ENCODE measurements around the gene UGCG.
A peak's percentile ranks its signal among the peaks of the same experiment; 100 is the strongest.
"Not testable (repeated sequence)": the region's sequence is repeated elsewhere in the genome, so short reads cannot be mapped to it uniquely, and the experiment has no call there.

Gene UGCG

DNA sequence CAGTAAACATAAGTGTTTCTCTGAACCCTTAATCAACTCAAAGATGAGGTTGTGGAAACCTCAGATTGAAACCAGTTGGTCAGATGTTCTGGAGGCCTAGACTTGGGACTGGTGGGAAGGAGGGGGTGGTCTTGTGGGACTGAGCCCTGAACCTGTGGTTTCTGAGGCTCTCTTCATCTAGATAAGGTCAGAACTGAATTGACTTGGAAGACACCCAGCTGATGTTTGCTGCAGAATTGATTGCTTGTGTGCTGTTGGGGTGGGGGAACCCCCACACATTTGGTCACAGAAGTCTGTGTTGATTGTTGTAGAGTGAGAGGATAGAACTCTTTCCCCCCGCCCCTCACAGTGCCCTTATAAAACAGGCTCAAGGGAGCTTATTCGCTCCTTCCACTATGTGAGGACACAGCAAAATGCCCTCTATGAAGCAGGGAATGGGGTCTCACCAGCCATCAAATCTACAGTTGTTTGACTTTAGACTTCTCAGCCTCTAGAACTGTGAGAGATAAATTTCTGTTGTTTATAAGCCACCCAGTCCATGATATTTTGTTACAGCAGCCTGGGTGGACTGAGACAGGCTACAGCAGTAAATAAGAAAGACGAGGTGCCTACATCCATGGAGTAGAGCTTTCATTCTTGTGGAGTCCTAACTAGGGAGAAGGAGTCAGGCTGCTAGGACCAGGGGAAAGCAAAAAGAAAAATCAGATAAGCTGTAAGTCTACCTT, 25.7 kb upstream of the UGCG start:
- H3K27me3 Mint-ChIP-seq (ENCODE audit: low read depth): peaks cover 3% of the 10 kb centered on the region
- TF ChIP-seq, protein P1, sequence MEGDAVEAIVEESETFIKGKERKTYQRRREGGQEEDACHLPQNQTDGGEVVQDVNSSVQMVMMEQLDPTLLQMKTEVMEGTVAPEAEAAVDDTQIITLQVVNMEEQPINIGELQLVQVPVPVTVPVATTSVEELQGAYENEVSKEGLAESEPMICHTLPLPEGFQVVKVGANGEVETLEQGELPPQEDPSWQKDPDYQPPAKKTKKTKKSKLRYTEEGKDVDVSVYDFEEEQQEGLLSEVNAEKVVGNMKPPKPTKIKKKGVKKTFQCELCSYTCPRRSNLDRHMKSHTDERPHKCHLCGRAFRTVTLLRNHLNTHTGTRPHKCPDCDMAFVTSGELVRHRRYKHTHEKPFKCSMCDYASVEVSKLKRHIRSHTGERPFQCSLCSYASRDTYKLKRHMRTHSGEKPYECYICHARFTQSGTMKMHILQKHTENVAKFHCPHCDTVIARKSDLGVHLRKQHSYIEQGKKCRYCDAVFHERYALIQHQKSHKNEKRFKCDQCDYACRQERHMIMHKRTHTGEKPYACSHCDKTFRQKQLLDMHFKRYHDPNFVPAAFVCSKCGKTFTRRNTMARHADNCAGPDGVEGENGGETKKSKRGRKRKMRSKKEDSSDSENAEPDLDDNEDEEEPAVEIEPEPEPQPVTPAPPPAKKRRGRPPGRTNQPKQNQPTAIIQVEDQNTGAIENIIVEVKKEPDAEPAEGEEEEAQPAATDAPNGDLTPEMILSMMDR (IDR thresholded peaks at IDR 0.05; ENCODE audit: unreplicated experiment in 3 of 3): no peak
- H3K4me3 Mint-ChIP-seq: no peak overlapping the region
- no peaks in the 10 kb centered on the region for H3K4me1 Mint-ChIP-seq
- peak overlapping the region in 2 of 3 experiments; percentile 57 to 74 for H3K27ac Mint-ChIP-seq
- H3K9me3 Mint-ChIP-seq: peaks cover 2% of the 10 kb centered on the region
- no peaks in the 10 kb centered on the region for H3K36me3 Mint-ChIP-seq (ENCODE audit: low read depth)

DNA sequence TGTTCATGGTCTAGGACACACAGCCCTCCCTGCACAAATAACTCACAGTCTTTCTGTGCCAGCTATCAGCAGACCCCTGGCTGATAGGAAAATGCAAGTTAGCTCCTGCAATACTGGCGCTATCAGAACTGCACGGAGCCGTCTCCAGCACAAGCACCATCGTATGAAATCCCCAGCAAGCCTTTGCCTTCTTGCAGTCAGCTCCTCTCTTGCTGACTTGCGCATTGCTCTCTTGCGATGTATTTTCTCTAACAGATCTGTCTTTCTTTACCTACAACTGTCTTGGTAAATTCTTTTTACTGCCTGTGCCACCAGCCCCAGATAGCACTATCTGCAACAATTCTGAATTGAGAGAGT, 25.1 kb upstream of the UGCG start:
- Mint-ChIP-seq H3K4me3 (no peak overlapping the region), H3K36me3 (ENCODE audit: low read depth) (no peaks in the 10 kb centered on the region), H3K9me3 (peaks cover 2% of the 10 kb centered on the region), H3K27me3 (ENCODE audit: low read depth) (peaks cover 3% of the 10 kb centered on the region), H3K27ac (peak overlapping the region in 2 of 3 experiments; percentile 57 to 74), H3K4me1 (no peaks in the 10 kb centered on the region)
- TF ChIP-seq, protein P1 (IDR thresholded peaks at IDR 0.05; ENCODE audit: unreplicated experiment in 3 of 3): no peak

DNA sequence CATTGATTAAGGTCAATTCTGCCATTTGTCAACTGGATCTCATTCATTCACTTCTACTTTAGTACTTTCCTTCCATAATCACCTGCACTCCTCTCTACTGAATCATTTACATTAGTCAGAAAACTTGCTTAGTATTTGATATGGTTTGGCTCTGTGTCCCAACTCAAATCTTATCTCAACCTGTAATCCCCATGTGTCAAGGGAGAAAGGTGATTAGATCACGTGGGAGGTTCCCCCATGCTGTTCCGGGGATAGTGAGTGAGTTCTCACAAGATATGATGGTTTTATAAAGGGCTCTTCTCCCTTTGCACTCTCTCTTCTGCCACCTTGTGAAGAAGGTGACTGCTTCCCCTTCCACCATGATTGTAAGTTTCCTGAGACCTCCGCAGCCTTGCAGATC, 23.7 kb upstream of the UGCG start:
- H3K27me3 Mint-ChIP-seq (ENCODE audit: low read depth): peaks cover 3% of the 10 kb centered on the region
- H3K4me3 Mint-ChIP-seq: no peak overlapping the region
- TF ChIP-seq, protein P1 (IDR thresholded peaks at IDR 0.05; ENCODE audit: unreplicated experiment in 3 of 3): no peak
- H3K27ac Mint-ChIP-seq: no peak overlapping the region
- H3K4me1 Mint-ChIP-seq: no peaks in the 10 kb centered on the region
- H3K9me3 Mint-ChIP-seq: no peaks in the 10 kb centered on the region
- H3K36me3 Mint-ChIP-seq (ENCODE audit: low read depth): no peaks in the 10 kb centered on the region

DNA sequence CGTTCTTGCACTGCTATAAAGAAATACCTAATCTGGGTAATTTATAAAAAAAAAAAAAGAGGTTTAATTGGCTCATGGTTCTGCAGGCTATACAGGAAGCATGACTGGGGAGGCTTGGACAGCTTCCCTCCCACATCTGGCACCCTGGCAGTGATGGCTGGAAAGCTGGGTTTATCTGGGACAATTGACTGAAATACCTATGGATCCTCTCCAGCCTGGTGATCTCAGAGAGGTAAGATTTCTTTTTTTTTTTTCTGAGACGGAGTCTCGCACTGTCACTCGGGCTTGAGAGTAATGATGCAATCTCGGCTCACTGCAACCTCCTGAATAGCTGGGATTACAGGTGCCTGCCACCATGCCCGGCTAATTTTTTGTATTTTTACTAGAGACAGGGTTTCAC, 22.7 kb upstream of the UGCG start:
- Mint-ChIP-seq H3K9me3 (no peaks in the 10 kb centered on the region), H3K36me3 (ENCODE audit: low read depth) (no peaks in the 10 kb centered on the region), H3K27me3 (ENCODE audit: low read depth) (peaks cover 3% of the 10 kb centered on the region), H3K4me1 (no peaks in the 10 kb centered on the region), H3K4me3 (no peak overlapping the region), H3K27ac (no peak overlapping the region)
- TF ChIP-seq, protein P1 (IDR thresholded peaks at IDR 0.05; ENCODE audit: unreplicated experiment in 3 of 3): no peak

DNA sequence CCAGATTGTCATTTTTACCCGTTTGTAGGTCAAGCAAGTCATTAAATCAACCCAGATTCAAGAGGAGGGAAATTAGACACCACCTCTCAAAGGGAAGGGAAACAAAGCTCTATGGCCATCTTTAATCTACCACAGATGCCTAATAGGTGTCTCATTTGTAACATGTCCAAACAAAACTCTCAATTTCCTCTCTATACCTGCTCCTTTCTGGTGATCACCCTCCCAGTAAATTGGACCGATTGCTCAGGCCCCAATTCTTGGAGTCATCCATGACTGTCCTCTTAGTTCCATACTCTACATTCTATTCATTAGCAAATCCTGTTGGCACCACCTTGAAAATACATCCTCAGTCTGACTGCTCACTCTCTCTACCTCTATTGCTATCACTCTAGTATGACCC, 22.1 kb upstream of the UGCG start:
- H3K4me3 Mint-ChIP-seq: no peak overlapping the region
- peaks cover 3% of the 10 kb centered on the region for H3K27me3 Mint-ChIP-seq (ENCODE audit: low read depth)
- H3K9me3 Mint-ChIP-seq: no peaks in the 10 kb centered on the region
- H3K27ac Mint-ChIP-seq: no peak overlapping the region
- H3K36me3 Mint-ChIP-seq (ENCODE audit: low read depth): no peaks in the 10 kb centered on the region
- TF ChIP-seq, protein P1 (IDR thresholded peaks at IDR 0.05; ENCODE audit: unreplicated experiment in 3 of 3): no peak
- H3K4me1 Mint-ChIP-seq: peaks cover 5% of the 10 kb centered on the region

DNA sequence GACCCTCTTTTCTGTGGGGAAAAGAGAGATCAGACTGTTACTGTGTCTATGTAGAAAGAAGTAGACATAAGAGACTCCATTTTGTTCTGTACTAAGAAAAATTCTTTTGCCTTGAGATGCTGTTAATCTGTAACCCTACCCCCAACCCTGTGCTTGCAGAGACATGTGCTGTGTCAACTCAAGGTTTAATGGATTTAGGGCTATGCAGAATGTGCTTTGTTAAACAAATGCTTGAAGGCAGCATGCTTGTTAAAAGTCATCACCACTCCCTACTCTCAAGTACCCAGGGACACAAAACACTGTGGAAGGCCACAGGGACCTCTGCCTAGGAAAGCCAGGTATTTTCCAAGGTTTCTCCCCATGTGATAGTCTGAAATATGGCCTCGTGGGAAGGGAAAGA, 21.3 kb upstream of the UGCG start:
- not testable (repeated sequence) for H3K36me3 Mint-ChIP-seq (ENCODE audit: low read depth); H3K4me1 Mint-ChIP-seq; H3K27me3 Mint-ChIP-seq (ENCODE audit: low read depth); H3K4me3 Mint-ChIP-seq; H3K9me3 Mint-ChIP-seq
- H3K27ac Mint-ChIP-seq: peak overlapping the region in 1 of 3 experiments; percentile 82

DNA sequence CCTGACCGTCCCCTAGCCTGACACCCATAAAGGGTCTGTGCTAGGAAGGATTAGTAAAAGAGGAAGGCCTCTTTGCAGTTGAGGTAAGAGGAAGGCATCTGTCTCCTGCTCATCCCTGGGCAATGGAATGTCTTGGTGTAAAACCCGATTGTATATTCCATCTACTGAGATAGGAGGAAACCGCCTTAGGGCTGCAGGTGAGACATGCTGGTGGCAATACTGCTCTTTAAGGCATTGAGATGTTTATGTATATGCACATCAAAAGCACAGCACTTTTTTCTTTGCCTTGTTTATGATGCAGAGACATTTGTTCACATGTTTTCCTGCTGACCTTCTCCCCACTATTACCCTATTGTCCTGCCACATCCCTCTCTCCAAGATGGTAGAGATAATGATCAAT, 20.9 kb upstream of the UGCG start:
- H3K27me3 Mint-ChIP-seq (ENCODE audit: low read depth); H3K4me1 Mint-ChIP-seq; H3K4me3 Mint-ChIP-seq; H3K9me3 Mint-ChIP-seq; H3K36me3 Mint-ChIP-seq (ENCODE audit: low read depth): not testable (repeated sequence)
- H3K27ac Mint-ChIP-seq: peak overlapping the region in 1 of 3 experiments; percentile 82
